Keratinocyte (primary cell): Measurements from ENCODE around the gene CIROP.

Experiments used
- CTCF ChIP-seq, 3 experiments: IDR thresholded peaks in 1 of 3; conservative IDR thresholded peaks in 1 of 3; optimal IDR thresholded peaks in 1 of 3; 2 replicates in 2 of 3; 3 replicates in 1 of 3; pipeline versions ENCODE3 to v1.5.1; 2011; ENCODE audit warnings: low read length in 3 of 3, mild to moderate bottlenecking in 3 of 3, moderate library complexity in 2 of 3, control low read depth in 1 of 3, inconsistent platforms in 1 of 3; ENCODE audit not compliant: insufficient read depth in 2 of 3; ENCODE audit errors: extremely low read depth in 1 of 3
- EZH2 ChIP-seq: IDR thresholded peaks from one replicate; pipeline ENCODE4 v1.6.1; 2012; ENCODE audit warnings: inconsistent platforms, mild to moderate bottlenecking, low read length, moderate library complexity

GRCh38 chr14:23070262-23071129 is 34.3 kb downstream of the CIROP start:
- TF ChIP-seq CTCF (optimal IDR thresholded peaks at IDR 0.05 in 1 of 3, IDR thresholded peaks at IDR 0.05 in 1 of 3, conservative IDR thresholded peaks at IDR 0.05 in 1 of 3; ENCODE audit: extremely low read depth in 1 of 3, insufficient read depth in 2 of 3, low read length in 3 of 3) (no peak), EZH2 (no peak)
